ENCODE measurements around the gene BTNL2.

Gene BTNL2

DNA sequence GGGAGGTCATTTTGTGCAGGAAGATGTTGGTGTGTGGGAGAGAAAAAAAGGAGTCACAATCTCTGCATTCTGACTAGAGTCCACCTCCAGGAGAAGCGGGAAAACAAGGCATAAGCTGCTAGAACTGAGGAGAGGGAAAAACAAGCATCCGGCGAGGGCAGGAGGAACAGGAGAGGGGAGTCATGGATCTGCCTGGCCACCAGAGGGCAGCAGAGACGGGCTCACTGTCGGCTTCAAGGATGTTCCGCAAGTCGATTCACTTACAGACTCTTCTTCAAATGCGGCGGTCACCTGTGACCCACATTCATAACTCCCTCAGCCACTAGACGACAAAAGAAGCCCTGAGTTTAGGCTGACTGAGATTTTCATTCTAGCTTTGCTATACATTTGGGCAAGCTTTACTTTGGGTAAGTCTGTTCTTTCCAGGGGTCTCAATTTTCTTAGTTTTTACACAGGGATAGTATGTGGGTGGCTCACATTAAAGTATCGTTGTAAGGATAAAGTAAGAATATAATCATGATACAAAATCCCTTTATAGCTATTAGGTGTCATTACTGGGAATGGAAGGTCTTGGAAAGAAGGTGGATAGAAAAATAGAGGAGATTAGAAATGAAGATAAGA is 6.6 kb upstream of the BTNL2 start:
- DNase-seq, result peak; percentile 68

DNA sequence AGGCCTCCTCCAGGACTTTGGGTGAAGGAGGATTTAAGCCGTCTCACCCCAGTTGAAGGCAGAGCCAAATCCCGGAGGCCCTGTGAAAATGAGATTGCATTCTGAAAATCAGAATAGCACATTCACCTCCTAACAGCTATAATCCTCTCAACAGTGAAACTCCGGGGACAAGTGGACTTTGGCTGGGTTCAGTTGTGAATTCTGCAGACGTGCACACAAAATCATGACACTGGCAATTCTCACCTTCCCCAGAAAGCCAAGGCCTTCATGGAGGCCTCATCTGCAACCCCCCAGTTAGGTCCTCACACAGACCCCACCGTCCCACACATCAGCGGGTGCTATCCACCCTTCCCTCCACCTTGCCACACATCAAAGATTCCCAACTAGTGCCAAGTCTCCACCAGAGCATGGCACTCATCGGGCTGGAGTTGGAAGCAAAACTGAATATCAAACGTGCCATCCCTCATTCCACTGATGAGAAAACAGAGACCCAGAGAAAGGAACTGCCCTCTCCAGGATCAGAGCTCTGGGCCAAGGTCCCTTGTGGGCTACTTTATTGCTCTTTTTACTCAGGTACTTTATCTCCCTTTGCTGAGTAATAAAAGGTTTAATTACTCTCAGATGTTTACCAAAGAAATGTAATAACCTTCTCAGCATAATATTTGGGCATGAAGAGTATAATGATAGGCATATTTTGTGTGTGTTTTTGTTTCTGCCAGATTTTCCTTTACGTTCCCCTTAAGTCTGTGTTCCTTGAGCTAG is 4.8 kb upstream of the BTNL2 start:
- no peak for DNase-seq

DNA sequence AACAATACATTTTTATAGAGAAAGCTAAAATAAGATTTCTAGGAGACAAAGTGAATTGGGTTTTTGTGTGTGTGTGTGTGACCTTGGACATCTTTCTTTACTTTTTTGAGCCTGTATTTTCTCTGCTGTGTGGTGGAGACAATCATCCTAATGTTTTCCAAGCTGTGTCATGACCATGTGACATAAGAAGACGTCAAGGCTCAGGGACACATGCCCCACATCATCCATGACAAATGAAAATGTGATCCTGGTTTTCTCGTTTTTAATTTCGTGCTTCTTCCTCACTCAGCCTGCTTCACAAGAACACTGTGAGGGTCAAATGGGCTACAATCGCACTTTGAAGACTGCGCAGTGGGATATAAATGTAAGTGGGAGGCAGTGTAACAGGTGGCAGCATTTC is 3.9 kb upstream of the BTNL2 start:
- DNase-seq, result no peak

GRCh38 chr6:32406197-32406596 is 784 bp downstream of the BTNL2 start:
- DNase-seq, result no peak

- DNase-seq, result no peak
Observed at GRCh38 chr6:32405656-32406055, 1.3 kb downstream of the BTNL2 start.

DNA sequence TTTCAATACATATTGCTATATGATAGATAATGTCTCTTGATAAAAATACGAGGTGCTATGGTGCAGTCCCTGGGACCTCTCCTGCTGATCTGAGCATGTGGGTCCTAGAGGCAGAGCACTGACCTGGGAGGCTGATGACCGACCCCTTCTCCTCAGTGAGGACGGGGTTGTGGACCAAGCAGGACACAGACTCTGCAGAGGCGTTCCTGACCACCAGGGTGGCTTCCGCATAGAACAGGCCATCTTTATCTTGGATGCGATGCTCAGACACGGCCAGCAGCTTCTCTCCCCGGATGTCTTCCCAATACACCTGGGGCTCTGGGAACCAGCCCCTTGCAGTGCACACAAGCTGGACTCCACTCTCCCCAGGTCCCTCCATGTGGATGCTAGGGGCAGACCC is 4.2 kb downstream of the BTNL2 start:
- DNase-seq, result no peak

- no peak for DNase-seq
Observed at GRCh38 chr6:32401284-32401963, 5.6 kb downstream of the BTNL2 start.

DNA sequence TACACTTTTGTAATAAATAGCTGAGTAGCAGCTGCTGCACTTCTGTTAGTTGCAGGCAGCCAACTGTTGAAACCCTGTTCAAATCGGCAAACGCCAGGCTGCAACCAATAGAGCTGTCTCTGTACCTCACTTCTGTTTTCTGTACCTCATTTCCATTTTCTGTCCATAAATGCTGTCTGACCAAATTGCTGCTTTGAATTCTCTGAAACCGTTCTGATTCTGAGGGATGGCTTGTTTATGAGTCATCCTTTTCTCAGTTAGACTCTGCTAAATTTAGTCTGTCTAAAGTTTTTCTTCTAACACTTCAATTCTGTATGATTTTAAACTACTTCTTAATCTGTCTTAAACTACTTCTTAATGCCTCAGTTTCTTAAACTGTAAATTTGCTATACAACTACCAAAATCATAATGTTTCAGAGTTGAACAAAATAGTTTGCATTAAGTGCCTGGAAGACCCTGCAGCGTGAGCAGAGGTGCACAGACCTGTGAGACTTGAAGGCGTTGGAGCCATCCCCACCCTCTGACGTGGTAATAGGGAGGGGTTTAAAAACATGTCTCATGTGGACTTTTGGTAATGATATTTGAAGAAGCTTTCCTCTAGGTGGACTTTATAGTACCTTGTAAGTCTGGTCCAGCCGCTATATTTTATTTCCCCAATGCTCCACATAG is 9.6 kb downstream of the BTNL2 start:
- DNase-seq, result no peak

GRCh38 chr6:32396028-32396427 is 11.0 kb downstream of the BTNL2 start:
- DNase-seq, result no peak

- DNase-seq, result peak; percentile 5
Observed at GRCh38 chr6:32393665-32394420, 13.1 kb downstream of the BTNL2 start.

GRCh38 chr6:32391505-32391904 is 15.5 kb downstream of the BTNL2 start:
- DNase-seq, result no peak

DNA sequence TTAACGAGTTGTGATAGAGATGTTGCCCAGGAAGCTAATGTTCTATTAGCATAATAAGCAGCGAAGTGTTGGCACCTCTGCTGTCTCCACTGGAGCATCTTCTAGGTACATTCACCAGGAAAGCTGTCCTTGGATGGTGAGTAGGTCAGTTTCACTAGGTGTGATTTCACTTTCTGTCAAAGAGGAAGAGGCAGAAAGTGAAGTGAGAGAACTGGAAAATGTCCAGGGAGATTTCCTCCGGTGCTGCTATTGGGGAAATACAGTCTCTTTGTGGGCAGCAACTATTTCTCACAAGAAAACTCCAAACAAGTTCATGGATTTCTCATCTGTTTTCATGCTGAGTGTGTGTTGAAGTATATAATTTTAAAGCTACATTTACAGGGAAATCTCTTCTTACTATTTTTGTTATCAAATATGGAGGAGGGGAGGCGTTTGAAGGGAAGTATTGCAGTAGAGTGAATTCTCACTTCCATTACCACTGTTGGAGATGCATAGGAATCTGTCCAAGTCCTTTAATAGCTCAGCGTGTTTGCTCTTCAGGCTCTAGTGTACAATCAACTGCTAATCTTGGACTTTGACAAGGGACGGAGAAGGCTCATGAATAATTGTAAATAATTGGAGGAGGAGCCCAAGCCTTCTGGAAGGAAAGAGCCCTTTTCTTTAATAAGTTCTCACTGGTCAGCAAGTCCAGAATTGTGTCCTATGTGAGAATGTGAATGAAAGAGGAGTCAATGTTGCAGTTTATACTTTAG is 19.2 kb downstream of the BTNL2 start:
- no peak for DNase-seq

DNA sequence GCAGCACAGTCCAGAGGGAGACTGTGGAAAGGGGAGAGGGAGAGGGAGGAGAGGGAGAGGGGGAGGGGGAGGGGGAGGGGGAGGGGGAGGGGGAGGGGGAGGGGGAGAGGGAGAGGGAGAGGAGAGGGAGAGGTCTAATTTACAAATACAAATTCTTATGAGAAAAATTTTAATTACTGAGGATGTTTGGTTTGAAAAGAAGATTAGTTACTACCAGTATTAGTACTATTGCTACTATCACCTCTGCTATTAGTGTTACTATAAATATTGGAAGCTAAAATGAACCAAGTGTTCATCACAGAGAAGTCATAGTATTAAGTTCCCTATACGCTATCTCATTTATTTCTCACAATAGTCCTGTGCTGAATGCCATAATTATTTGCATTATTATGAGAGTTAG is 20.9 kb downstream of the BTNL2 start:
- DNase-seq, result no peak

DNA sequence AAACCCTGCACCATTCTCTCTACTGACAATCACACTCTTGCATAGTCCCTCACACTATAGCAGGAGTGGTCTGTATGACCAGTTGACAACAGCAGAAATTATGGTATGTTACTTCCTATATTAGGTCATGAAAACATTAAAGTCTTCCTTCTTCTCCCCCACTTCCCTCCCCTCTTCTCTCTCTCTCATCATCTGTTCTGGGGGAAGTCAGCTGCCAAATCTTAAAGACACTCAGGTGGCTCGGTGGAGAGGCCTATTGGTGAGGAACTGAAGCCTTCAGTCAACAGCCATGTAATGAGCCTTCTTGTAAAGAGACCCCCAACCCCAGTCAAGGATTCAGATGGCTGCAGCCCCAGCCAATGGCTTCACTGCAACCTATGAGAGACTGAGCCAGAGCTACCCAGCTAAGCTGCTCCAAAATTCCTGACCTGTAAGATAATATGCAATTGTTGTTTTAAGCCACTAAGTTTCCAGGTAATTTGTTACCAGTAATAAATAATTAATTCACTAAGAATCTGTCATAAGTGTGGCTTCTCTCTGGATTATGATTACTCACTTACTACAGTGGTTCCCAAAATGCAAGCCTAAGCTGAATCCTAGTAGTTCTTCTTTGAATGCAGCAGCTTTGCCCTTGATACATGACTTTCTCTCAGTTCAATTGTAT is 24.1 kb downstream of the BTNL2 start:
- no peak for DNase-seq

GRCh38 chr6:32379545-32379944 is 27.4 kb downstream of the BTNL2 start:
- DNase-seq, result no peak

- no peak for DNase-seq
Observed at GRCh38 chr6:32375739-32376529, 31.0 kb downstream of the BTNL2 start.

DNA sequence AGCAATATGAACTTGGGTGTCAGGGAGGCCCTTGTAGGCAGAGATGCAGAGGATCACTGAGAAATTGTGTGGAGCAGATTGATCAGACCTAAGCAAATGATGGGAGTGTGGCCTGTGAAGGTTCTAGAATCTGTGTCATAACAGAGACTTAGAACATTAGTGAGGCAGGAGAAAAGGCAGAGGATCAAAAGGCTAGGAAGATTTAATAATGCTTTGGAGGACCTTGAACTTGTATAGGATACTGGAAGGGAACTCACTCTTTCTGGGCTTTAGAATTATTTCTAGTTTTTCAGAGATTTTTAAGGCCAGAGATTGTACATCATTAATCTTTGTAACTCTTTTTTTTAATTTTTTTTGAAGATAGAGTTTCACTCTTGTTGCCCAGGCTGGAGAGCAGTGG is 35.2 kb downstream of the BTNL2 start, which contains the start of gene TSBP1:
TSS of gene TSBP1 (minus strand) at position 101 of the 400 bp plus-strand sequence. CDS start 197 bp downstream, outside the sequence.
- DNase-seq, result no peak

GRCh38 chr6:32371229-32371628 is 35.8 kb downstream of the BTNL2 start:
- DNase-seq, result no peak

GRCh38 chr6:32370505-32370904 is 36.5 kb downstream of the BTNL2 start:
- DNase-seq, result no peak

DNA sequence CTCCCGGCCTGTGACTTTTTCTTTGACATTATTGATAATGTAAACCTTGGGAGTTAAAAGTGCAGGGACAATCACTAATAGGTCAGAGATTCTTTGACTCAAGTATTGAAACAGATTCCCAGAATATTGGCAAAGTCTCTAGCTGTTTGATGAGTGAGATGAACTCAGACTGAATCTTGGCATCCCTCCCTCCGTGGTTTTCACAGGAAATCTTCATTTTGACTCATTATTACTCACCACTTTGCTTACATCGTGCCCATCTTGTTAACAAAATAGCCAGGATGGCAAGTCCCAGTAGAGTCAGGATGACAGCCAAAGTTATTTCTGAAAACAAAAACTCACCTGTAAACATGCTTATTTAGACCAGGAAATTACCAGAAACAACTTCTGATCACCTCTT is 37.3 kb downstream of the BTNL2 start:
- DNase-seq, result no peak

GRCh38 chr6:32367644-32368043 is 39.3 kb downstream of the BTNL2 start:
- no peak for DNase-seq

All from hematopoietic multipotent progenitor cell treated with erythropoietin and hydrocortisone succinate and interleukin-3 and kit ligand, for 8 days (in vitro differentiated cells).